ENCODE measurements around the gene SLC35D3.
A peak's percentile ranks its signal among the peaks of the same experiment; 100 is the strongest.

Gene SLC35D3

DNA sequence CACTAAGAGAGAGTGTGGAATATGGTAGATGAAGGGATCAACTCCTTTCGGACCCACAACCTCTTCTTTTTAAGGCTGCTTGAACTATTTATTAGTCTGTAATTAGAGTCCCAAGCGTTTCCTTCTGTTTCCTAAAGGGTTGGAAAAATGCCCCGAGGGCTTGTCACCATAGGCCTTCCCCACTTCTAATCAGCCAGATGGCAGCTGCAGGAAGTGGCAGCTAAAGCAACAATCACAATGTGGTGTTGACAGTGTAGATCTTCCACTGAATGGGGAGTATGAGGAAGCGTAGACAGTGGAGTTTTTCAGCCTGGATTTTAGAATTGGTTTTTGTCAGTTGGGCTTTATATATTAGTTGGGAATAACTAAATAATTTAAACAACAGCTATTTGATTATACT, 40.6 kb downstream of the SLC35D3 start:
- H3K4me3 ChIP-seq (ENCODE audit: low read depth, low read length): no peak overlapping the region
- TF ChIP-seq, protein P1, sequence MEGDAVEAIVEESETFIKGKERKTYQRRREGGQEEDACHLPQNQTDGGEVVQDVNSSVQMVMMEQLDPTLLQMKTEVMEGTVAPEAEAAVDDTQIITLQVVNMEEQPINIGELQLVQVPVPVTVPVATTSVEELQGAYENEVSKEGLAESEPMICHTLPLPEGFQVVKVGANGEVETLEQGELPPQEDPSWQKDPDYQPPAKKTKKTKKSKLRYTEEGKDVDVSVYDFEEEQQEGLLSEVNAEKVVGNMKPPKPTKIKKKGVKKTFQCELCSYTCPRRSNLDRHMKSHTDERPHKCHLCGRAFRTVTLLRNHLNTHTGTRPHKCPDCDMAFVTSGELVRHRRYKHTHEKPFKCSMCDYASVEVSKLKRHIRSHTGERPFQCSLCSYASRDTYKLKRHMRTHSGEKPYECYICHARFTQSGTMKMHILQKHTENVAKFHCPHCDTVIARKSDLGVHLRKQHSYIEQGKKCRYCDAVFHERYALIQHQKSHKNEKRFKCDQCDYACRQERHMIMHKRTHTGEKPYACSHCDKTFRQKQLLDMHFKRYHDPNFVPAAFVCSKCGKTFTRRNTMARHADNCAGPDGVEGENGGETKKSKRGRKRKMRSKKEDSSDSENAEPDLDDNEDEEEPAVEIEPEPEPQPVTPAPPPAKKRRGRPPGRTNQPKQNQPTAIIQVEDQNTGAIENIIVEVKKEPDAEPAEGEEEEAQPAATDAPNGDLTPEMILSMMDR (conservative IDR thresholded peaks at IDR 0.05; ENCODE audit: low read depth, low read length): no peak
- no peak for DNase-seq (ENCODE audit: low read depth)

DNA sequence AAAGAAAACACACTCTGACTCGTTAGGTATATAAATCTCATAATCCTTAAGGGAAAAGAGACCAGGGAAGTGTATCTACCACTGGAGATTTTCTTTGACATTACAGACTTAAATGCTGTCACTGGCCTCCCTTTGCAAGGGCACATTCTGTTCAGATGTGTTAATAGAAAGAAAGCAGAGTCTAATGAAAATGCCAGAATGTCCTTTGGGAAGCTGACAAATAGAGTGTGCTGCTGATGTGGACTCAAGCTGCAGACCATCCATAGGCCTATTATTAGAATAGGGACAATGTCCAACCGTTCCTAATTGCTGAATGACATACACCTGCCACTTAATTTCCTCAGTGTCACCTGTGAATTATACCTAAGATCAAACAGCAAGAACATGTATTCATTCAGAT, 41.2 kb downstream of the SLC35D3 start:
- DNase-seq (ENCODE audit: low read depth): no peak
- TF ChIP-seq, protein P1 (conservative IDR thresholded peaks at IDR 0.05; ENCODE audit: low read depth, low read length): no peak
- no peak overlapping the region for H3K4me3 ChIP-seq (ENCODE audit: low read depth, low read length)

DNA sequence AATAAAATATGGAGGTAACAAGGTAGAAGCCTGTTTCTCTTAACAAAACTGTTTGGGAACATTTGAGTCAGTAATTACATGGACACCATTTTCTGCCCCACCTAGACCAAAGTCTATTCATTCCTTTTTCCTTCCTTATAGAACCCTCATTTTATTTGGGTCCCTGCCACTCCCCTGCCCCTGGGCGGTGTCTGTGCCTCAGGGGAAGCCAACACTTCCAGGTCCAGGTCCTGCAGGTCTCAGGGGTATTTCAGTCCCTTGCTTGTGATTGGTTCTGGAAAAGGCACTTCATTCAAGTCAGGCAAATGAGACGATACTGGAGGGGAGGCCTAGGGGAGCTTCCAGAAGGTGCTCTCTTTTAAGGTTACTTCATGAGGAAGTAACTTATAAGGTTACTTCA, 42.3 kb downstream of the SLC35D3 start:
- TF ChIP-seq, protein P1 (conservative IDR thresholded peaks at IDR 0.05; ENCODE audit: low read depth, low read length): no peak

DNA sequence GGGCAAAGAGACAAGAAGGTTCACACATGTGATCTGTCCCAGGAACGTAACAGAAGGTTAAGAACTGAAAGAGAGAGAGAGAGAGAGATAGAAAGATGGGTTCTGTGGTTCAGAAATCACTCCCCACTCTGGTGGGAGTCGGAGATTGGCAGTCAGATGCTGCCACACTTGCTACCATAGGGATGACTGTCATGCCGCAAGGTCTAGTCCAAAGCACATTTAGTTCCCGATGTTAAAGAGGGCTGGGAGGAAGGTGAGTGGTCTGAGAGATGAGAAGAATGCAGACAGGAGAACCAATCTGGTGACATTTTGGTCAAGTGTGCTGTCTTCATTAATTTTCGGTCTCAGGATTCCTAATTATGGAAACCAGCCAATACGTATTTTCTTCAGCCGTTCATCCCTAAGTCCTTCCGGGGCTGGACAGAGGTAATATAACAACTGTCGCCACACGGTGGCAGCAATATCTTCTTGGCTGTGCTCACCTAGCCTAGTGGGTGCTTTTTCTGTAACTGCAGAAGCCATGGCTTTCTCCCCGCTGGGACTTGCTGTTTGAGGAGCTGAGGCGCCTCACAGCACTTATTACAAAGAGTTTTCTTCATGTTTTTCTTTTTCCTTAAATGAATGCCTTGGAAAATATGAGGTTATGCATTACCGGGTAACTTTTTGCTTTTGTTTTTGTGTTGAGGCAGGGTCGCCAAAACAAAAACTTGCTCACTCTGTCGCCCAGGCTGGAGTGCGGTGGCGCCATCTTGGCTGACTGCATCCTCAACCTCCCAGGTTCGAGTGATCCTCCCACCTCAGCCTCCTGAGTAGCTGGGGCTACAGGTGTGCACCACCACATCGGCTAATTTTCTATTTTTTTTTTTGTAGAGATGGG, 46.0 kb downstream of the SLC35D3 start:
- DNase-seq (ENCODE audit: low read depth): peak; percentile 84
- no peak overlapping the region for H3K4me3 ChIP-seq (ENCODE audit: low read depth, low read length)
- TF ChIP-seq, protein P1 (conservative IDR thresholded peaks at IDR 0.05; ENCODE audit: low read depth, low read length): peak; percentile 82

More for the DNA sequence above, 42.3 kb downstream of the SLC35D3 start:
- no peak for DNase-seq (ENCODE audit: low read depth)
- no peak overlapping the region for H3K4me3 ChIP-seq (ENCODE audit: low read depth, low read length)

DNA sequence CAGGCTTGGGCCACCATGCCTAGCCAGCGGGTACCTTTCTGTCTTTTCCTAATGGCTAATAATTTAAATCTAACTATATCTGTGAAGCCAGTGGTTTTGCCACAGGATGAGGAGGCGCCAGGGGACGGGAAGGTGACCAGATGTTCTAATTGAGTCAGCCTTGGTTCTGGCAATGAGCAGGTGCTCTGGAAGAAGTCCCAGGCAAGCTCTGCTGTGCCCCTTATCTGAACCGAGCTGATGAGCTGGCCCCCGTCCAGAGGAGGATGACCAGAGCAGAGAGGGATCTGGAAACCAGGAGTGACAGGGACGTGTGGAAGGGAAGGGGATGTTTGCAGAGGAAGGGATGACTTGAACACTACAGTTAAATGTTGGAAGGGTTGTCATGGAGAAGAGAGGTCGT, 46.7 kb downstream of the SLC35D3 start:
- no peak for DNase-seq (ENCODE audit: low read depth)
- TF ChIP-seq, protein P1 (conservative IDR thresholded peaks at IDR 0.05; ENCODE audit: low read depth, low read length): no peak
- no peak overlapping the region for H3K4me3 ChIP-seq (ENCODE audit: low read depth, low read length)

DNA sequence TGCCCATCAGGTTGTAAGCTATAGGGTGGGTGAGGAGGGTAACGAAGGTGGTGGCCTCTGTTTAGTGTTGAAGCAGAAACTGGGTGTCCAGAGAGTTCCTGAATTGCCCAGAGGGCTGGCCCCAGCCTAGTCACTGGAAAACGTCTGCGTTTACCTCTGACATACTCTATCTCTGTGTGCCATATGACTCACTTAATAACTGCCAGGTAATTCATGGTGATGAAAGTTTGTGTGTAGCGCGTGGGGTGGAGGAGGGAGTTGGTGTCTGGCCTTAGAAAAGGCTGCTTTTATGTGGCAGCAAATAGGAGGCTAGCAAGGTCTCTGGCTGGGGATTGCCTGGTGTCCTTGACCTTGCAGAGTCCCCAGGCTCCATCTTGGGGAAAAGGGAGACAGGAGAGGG, 47.3 kb downstream of the SLC35D3 start:
- TF ChIP-seq, protein P1 (conservative IDR thresholded peaks at IDR 0.05; ENCODE audit: low read depth, low read length): no peak
- H3K4me3 ChIP-seq (ENCODE audit: low read depth, low read length): no peak overlapping the region
- DNase-seq (ENCODE audit: low read depth): no peak

DNA sequence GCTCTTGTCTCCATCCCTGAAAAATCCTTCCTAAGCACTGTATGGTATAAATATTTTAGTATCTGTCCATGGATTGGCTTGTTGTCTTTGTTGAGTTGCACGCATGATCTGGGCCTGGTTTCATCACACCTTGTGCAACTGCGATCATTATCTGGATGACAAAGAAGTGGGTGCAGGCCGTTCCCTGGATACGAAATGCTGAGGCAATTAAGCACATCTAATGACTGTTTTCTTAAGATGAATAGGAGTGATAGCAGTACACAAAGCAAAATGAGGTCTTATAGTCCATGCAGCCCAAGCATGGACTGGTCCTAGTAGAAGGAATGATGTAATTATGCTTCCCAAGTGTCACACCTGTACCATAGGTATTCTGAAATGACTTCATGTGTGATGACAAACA, 47.8 kb downstream of the SLC35D3 start:
- TF ChIP-seq, protein P1 (conservative IDR thresholded peaks at IDR 0.05; ENCODE audit: low read depth, low read length): no peak
- DNase-seq (ENCODE audit: low read depth): no peak
- H3K4me3 ChIP-seq (ENCODE audit: low read depth, low read length): no peak overlapping the region
